ENCODE data around the gene CFL1. TPM values are rescaled to one million over a fixed set of nuclear protein-coding genes. Genes with fewer than 3 reads are reported as not detected.

Gene CFL1
- total and polyA plus RNA-seq, 4 donors = 387 to 1,282 (median 730) TPM

- Histone ChIP-seq H3K27ac (ENCODE audit: low read depth in 1 of 2, low read length in 1 of 2) (no peak overlapping the region), H3K36me3 (ENCODE audit: control insufficient read depth in 4 of 4, insufficient read depth in 4 of 4, low read length in 4 of 4) (no peaks in the 10 kb centered on the region), H3K4me1 (ENCODE audit: control insufficient read depth in 5 of 5, insufficient read depth in 5 of 5, low read length in 5 of 5) (peaks cover 0 to 2% (median 0%) of the 10 kb centered on the region in 5 donors), H3K9me3 (ENCODE audit: control insufficient read depth in 4 of 4, insufficient read depth in 3 of 4, low read length in 3 of 4) (no peaks in the 10 kb centered on the region), H3K27me3 (ENCODE audit: control insufficient read depth in 3 of 3, insufficient read depth in 3 of 3, low read length in 2 of 3) (peaks cover 0 to 16% (median 3%) of the 10 kb centered on the region in 3 donors), H3K9ac (ENCODE audit: insufficient read depth in 1 of 2, low read length in 2 of 2) (no peak overlapping the region), H3K4me3 (no peak overlapping the region)
- DNase-seq (no peak), ATAC-seq (ENCODE audit: insufficient read depth, low FRiP score) (no peak)
- WGBS, 2 donors = 56 to 76% methylated on average over 6 of the region's 6 CpGs
- no peak for TF ChIP-seq CTCF (IDR thresholded peaks at IDR 0.05; ENCODE audit: control extremely low read depth, extremely low read depth)
These were observed 51.0 kb downstream of the CFL1 start for GRCh38 chr11:65806979-65807378.

Other genes starting within 250 kb of the CFL1 start
- 100 to 1,000 TPM in 1 of 2 donors, 10 to 100 TPM in 1; 60.0 to 108 TPM for gene MAP3K11, start 244.0 kb downstream of the CFL1 start, total RNA-seq
- 10 to 100 TPM; 68.5 to 80.1 TPM for gene MAP3K11, start 244.0 kb downstream of the CFL1 start, polyA plus RNA-seq
- 10 to 100 TPM; 13.9 to 53.8 TPM for gene PCNX3, start 242.4 kb downstream of the CFL1 start, total RNA-seq
- gene PCNX3, start 242.4 kb downstream of the CFL1 start, polyA plus RNA-seq = 10 to 100 TPM; 16.1 to 24.8 TPM
- 10 to 100 TPM; 39.7 to 82.8 TPM for gene SIPA1, start 220.1 kb downstream of the CFL1 start, total RNA-seq
- gene SIPA1, start 220.1 kb downstream of the CFL1 start, polyA plus RNA-seq = 100 to 1,000 TPM in 1 of 2 donors, 10 to 100 TPM in 1; 82.8 to 102 TPM
- gene RELA, start 195.3 kb downstream of the CFL1 start, total RNA-seq = 10 to 100 TPM; 50.2 to 72.6 TPM
- gene RELA, start 195.3 kb downstream of the CFL1 start, polyA plus RNA-seq = 10 to 100 TPM; 34.8 to 65.8 TPM
- gene KAT5, start 145.9 kb downstream of the CFL1 start, total RNA-seq = 10 to 100 TPM; 45.3 to 88.6 TPM
- 10 to 100 TPM; 70.0 to 95.3 TPM for gene KAT5, start 145.9 kb downstream of the CFL1 start, polyA plus RNA-seq
- gene RNASEH2C, start 137.4 kb downstream of the CFL1 start, total RNA-seq = 10 to 100 TPM; 21.8 to 62.3 TPM
- 10 to 100 TPM; 88.5 to 97.7 TPM for gene RNASEH2C, start 137.4 kb downstream of the CFL1 start, polyA plus RNA-seq
- gene AP5B1, start 77.2 kb downstream of the CFL1 start, total RNA-seq = 10 to 100 TPM in 1 of 2 donors, 1 to 10 TPM in 1; 8.6 to 35.5 TPM
- 10 to 100 TPM; 13.0 to 35.1 TPM for gene AP5B1, start 77.2 kb downstream of the CFL1 start, polyA plus RNA-seq
- gene OVOL1, start 71.1 kb downstream of the CFL1 start, total RNA-seq = under 1 TPM; 0.17 to 0.77 TPM
- 1 to 10 TPM in 1 of 2 donors, under 1 TPM in 1; 0.96 to 1.4 TPM for gene OVOL1, start 71.1 kb downstream of the CFL1 start, polyA plus RNA-seq
- under 1 TPM; 0.52 to 0.77 TPM for gene SNX32, start 24.2 kb downstream of the CFL1 start, total RNA-seq
- gene SNX32, start 24.2 kb downstream of the CFL1 start, polyA plus RNA-seq = under 1 TPM; 0.14 to 0.88 TPM
- 10 to 100 TPM; 35.0 to 61.4 TPM for gene MUS81, start 2.3 kb upstream of the CFL1 start, total RNA-seq
- 10 to 100 TPM; 46.2 to 62.2 TPM for gene MUS81, start 2.3 kb upstream of the CFL1 start, polyA plus RNA-seq
- 10 to 100 TPM; 62.8 to 67.0 TPM for gene EFEMP2, start 14.6 kb upstream of the CFL1 start, total RNA-seq
- gene EFEMP2, start 14.6 kb upstream of the CFL1 start, polyA plus RNA-seq = 10 to 100 TPM; 34.2 to 44.8 TPM
- 1 to 10 TPM; 3.1 to 4.6 TPM for gene CTSW, start 21.7 kb upstream of the CFL1 start, total RNA-seq
- 1 to 10 TPM; 2.9 to 8.7 TPM for gene CTSW, start 21.7 kb upstream of the CFL1 start, polyA plus RNA-seq
- 10 to 100 TPM; 49.8 to 74.6 TPM for gene FIBP, start 30.3 kb upstream of the CFL1 start, total RNA-seq
- 10 to 100 TPM; 47.1 to 77.2 TPM for gene FIBP, start 30.3 kb upstream of the CFL1 start, polyA plus RNA-seq
- 10 to 100 TPM; 20.7 to 55.4 TPM for gene CCDC85B, start 32.5 kb upstream of the CFL1 start, total RNA-seq
- 10 to 100 TPM; 52.5 to 63.4 TPM for gene CCDC85B, start 32.5 kb upstream of the CFL1 start, polyA plus RNA-seq
- gene FOSL1, start 42.2 kb upstream of the CFL1 start, total RNA-seq = 10 to 100 TPM in 1 of 2 donors, under 1 TPM in 1; 0.43 to 11.4 TPM
- 10 to 100 TPM; 19.2 to 19.9 TPM for gene FOSL1, start 42.2 kb upstream of the CFL1 start, polyA plus RNA-seq
- gene C11orf68, start 60.9 kb upstream of the CFL1 start, total RNA-seq = 10 to 100 TPM; 17.9 to 38.8 TPM
- 10 to 100 TPM; 26.8 to 30.8 TPM for gene C11orf68, start 60.9 kb upstream of the CFL1 start, polyA plus RNA-seq
- gene DRAP1, start 61.2 kb upstream of the CFL1 start, total RNA-seq = 10 to 100 TPM; 40.8 to 92.7 TPM
- gene DRAP1, start 61.2 kb upstream of the CFL1 start, polyA plus RNA-seq = 100 to 1,000 TPM in 1 of 2 donors, 10 to 100 TPM in 1; 99.4 to 140 TPM
- under 1 TPM; 0.34 TPM for gene TSGA10IP, start 87.3 kb upstream of the CFL1 start, total RNA-seq
- under 1 TPM; 0.07 to 0.20 TPM for gene TSGA10IP, start 87.3 kb upstream of the CFL1 start, polyA plus RNA-seq
- 10 to 100 TPM; 31.4 to 52.3 TPM for gene SART1, start 103.6 kb upstream of the CFL1 start, total RNA-seq
- 100 to 1,000 TPM in 1 of 2 donors, 10 to 100 TPM in 1; 44.3 to 145 TPM for gene SART1, start 103.6 kb upstream of the CFL1 start, polyA plus RNA-seq
- 10 to 100 TPM; 27.4 to 33.2 TPM for gene EIF1AD, start 144.0 kb upstream of the CFL1 start, total RNA-seq
- gene EIF1AD, start 144.0 kb upstream of the CFL1 start, polyA plus RNA-seq = 10 to 100 TPM; 22.0 to 29.9 TPM
- 100 to 1,000 TPM in 1 of 2 donors, 10 to 100 TPM in 1; 17.7 to 185 TPM for gene BANF1, start 144.3 kb upstream of the CFL1 start, total RNA-seq
- 100 to 1,000 TPM; 132 to 315 TPM for gene BANF1, start 144.3 kb upstream of the CFL1 start, polyA plus RNA-seq
- 10 to 100 TPM in 1 of 2 donors, 1 to 10 TPM in 1; 7.1 to 17.7 TPM for gene CST6, start 153.8 kb upstream of the CFL1 start, total RNA-seq
- 10 to 100 TPM; 31.7 to 38.8 TPM for gene CST6, start 153.8 kb upstream of the CFL1 start, polyA plus RNA-seq
- 1 to 10 TPM in 1 of 2 donors, not detected in 1; 2.9 TPM for gene CATSPER1, start 168.3 kb upstream of the CFL1 start, total RNA-seq
- gene CATSPER1, start 168.3 kb upstream of the CFL1 start, polyA plus RNA-seq = 1 to 10 TPM; 3.1 to 3.3 TPM
- gene GAL3ST3, start 191.0 kb upstream of the CFL1 start, total RNA-seq = not detected
- not detected for gene GAL3ST3, start 191.0 kb upstream of the CFL1 start, polyA plus RNA-seq
- gene SF3B2, start 194.2 kb upstream of the CFL1 start, total RNA-seq = 100 to 1,000 TPM; 130 to 187 TPM
- gene SF3B2, start 194.2 kb upstream of the CFL1 start, polyA plus RNA-seq = 100 to 1,000 TPM in 1 of 2 donors, 10 to 100 TPM in 1; 78.0 to 139 TPM
- gene PACS1, start 212.1 kb upstream of the CFL1 start, total RNA-seq = 10 to 100 TPM; 42.8 to 48.8 TPM
- gene PACS1, start 212.1 kb upstream of the CFL1 start, polyA plus RNA-seq = 10 to 100 TPM; 22.2 to 26.6 TPM

Data from lung (tissue), 12 donors.